Measurements from ENCODE around the gene ALDH18A1. TPM values are rescaled to one million over a fixed set of nuclear protein-coding genes. Genes with fewer than 3 reads are reported as not detected.

The ALDH18A1 gene
- total RNA-seq, 3 donors from 2014 or later (not counting 1 experiment from before 2014, with no cell fraction given): 20.7 to 33.4 (median 25.2) TPM

DNA sequence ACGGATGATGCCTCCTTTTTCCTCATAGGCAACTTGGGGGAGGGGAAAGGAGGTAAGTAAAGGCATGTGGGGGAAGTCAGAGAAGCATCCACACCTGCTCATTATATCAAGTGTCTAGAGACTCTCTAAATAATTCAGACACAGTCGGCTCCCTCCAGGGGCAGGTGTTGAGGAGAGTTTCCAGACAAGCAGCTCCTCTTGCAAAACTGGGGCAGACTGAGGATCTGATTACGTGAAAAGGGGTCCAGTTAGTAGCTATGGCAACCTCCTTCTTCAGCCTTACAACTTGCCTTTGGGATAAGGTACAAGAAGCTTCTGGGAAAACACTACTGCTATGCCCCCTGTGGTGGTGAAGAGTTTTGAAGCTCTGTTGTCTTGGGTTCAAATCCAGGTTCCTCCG, 56.4 kb downstream of the ALDH18A1 start:
- H3K9me3 ChIP-seq (ENCODE audit: control insufficient read depth, insufficient read depth, low read length): no peaks in the 10 kb centered on the region
- no peak overlapping the region for H3K4me3 ChIP-seq (ENCODE audit: low read length)
- ATAC-seq (no peak), DNase-seq (no peak)
- Mint-ChIP-seq H3K36me3 (no peaks in the 10 kb centered on the region), H3K27me3 (ENCODE audit: low read depth in 2 of 2) (peaks cover 10 to 12% of the 10 kb centered on the region in 2 donors), H3K27ac (no peak overlapping the region), H3K9me3 (no peaks in the 10 kb centered on the region), H3K4me3 (no peak overlapping the region), H3K4me1 (no peaks in the 10 kb centered on the region)
- no peaks in the 10 kb centered on the region for H3K36me3 ChIP-seq (ENCODE audit: control insufficient read depth, insufficient read depth, low read length)
- H3K27ac ChIP-seq (ENCODE audit: low read length): no peak overlapping the region
- no peaks in the 10 kb centered on the region for H3K27me3 ChIP-seq (ENCODE audit: control insufficient read depth, insufficient read depth, low read length)
- WGBS (ENCODE audit: insufficient coverage): 95% methylated on average over 4 of the region's 4 CpGs
- H3K4me1 ChIP-seq (ENCODE audit: control insufficient read depth, insufficient read depth, low read length): no peaks in the 10 kb centered on the region
- TF ChIP-seq, protein P1, sequence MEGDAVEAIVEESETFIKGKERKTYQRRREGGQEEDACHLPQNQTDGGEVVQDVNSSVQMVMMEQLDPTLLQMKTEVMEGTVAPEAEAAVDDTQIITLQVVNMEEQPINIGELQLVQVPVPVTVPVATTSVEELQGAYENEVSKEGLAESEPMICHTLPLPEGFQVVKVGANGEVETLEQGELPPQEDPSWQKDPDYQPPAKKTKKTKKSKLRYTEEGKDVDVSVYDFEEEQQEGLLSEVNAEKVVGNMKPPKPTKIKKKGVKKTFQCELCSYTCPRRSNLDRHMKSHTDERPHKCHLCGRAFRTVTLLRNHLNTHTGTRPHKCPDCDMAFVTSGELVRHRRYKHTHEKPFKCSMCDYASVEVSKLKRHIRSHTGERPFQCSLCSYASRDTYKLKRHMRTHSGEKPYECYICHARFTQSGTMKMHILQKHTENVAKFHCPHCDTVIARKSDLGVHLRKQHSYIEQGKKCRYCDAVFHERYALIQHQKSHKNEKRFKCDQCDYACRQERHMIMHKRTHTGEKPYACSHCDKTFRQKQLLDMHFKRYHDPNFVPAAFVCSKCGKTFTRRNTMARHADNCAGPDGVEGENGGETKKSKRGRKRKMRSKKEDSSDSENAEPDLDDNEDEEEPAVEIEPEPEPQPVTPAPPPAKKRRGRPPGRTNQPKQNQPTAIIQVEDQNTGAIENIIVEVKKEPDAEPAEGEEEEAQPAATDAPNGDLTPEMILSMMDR (IDR thresholded peaks at IDR 0.05): no peak
- intact Hi-C loops (cut with micrococcal nuclease): no loop called here

DNA sequence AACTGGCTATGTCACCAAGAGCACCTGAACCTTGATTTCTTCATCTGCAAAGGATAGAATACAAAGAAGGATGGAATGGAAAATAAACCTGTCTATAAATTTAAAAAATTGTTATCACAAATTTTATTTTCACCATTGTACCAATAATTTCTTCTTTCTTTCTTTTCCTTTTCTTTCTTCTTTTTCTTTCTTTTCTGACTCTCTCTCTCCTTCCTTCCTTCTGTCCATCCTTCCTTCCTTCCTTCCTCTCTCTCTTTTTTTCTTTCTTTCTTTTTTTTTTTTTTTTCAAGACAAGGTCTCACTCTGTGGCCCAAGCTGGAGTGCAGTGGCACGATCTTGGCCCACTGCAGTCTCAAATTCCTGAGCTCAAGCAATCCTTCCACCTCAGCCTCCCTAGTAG, 58.7 kb downstream of the ALDH18A1 start:
- no peak for DNase-seq
- intact Hi-C loops (cut with micrococcal nuclease): no loop called here
- Histone ChIP-seq H3K4me3 (ENCODE audit: low read length) (no peak overlapping the region), H3K27ac (ENCODE audit: low read length) (no peak overlapping the region), H3K4me1 (ENCODE audit: control insufficient read depth, insufficient read depth, low read length) (no peaks in the 10 kb centered on the region), H3K27me3 (ENCODE audit: control insufficient read depth, insufficient read depth, low read length) (no peaks in the 10 kb centered on the region), H3K9me3 (ENCODE audit: control insufficient read depth, insufficient read depth, low read length) (no peaks in the 10 kb centered on the region), H3K36me3 (ENCODE audit: control insufficient read depth, insufficient read depth, low read length) (no peaks in the 10 kb centered on the region)
- TF ChIP-seq, protein P1 (IDR thresholded peaks at IDR 0.05): no peak
- H3K4me3 Mint-ChIP-seq: no peak overlapping the region
- H3K4me1 Mint-ChIP-seq: no peaks in the 10 kb centered on the region
- H3K9me3 Mint-ChIP-seq: no peaks in the 10 kb centered on the region
- no peaks in the 10 kb centered on the region for H3K36me3 Mint-ChIP-seq
- H3K27me3 Mint-ChIP-seq (ENCODE audit: low read depth in 2 of 2): peaks cover 14 to 23% of the 10 kb centered on the region in 2 donors
- H3K27ac Mint-ChIP-seq: no peak overlapping the region
- no peak for ATAC-seq
- 85% methylated on average over 1 of the region's 1 CpG for WGBS (ENCODE audit: insufficient coverage)

DNA sequence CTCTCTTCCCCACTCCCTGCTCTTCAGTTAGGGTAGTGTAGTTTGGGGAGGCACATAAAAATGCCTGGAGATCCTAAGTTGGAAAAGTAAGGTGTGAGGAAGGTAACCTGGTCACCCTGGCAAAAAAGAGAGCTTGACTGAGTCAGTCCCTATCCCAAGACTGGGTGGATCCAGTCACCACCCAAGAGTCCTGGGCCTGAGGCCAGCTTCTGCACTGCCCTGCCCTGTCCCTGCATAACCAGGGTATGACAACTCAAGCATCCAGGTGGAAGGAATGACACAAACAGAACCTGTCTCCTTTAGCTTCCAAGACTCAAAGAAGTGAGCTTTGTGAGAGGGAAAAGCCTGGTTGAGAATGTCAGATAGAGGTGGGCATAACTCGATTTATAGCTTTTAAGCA, 68.5 kb downstream of the ALDH18A1 start:
- intact Hi-C loops (cut with micrococcal nuclease): no loop called here
- H3K4me3 Mint-ChIP-seq: no peak overlapping the region
- no peak overlapping the region for H3K27ac ChIP-seq (ENCODE audit: low read length)
- H3K27ac Mint-ChIP-seq: no peak overlapping the region
- no peaks in the 10 kb centered on the region for H3K4me1 Mint-ChIP-seq
- WGBS (ENCODE audit: insufficient coverage): 83% methylated on average over 1 of the region's 1 CpG
- H3K27me3 Mint-ChIP-seq (ENCODE audit: low read depth in 2 of 2): peaks cover 10 to 11% of the 10 kb centered on the region in 2 donors
- no peaks in the 10 kb centered on the region for H3K36me3 ChIP-seq (ENCODE audit: control insufficient read depth, insufficient read depth, low read length)
- TF ChIP-seq, protein P1 (IDR thresholded peaks at IDR 0.05): no peak
- H3K27me3 ChIP-seq (ENCODE audit: control insufficient read depth, insufficient read depth, low read length): peaks cover 5% of the 10 kb centered on the region
- H3K4me3 ChIP-seq (ENCODE audit: low read length): no peak overlapping the region
- ATAC-seq (no peak), DNase-seq (no peak)
- no peaks in the 10 kb centered on the region for H3K36me3 Mint-ChIP-seq
- H3K4me1 ChIP-seq (ENCODE audit: control insufficient read depth, insufficient read depth, low read length): no peaks in the 10 kb centered on the region
- H3K9me3 Mint-ChIP-seq: no peaks in the 10 kb centered on the region
- no peaks in the 10 kb centered on the region for H3K9me3 ChIP-seq (ENCODE audit: control insufficient read depth, insufficient read depth, low read length)

DNA sequence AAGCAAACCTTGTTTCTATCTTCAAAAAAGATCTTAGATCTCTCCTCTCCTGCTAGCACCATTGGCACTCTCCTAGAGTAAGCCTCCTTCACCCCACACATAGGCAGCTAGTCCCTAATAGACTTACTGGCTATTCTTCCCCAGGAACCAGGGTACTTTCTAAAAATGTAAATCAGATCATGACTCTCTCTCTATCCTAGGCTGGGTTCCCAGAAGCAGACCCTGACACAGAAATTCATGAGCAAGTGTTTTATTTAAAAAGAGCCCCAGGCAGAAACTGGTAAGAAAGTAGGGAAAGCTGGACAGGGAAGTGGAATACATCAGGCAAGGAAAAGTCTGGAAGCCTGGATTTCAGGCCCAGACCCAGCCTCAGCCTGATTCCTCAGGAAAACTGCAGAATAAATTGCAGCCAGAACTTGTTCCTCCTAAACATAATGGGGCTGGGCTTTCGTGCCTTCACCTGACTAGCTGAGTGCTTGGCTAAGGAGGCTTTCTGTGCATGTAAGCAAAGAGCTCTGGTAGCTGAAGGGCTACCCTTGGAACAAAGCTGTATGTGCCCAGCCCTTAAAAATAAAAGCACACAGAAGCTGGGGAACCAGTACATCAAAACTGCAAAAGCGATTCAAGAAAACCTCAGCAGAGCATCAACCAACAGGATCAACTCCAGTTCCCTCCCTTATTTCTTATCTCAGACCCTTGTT, 76.5 kb downstream of the ALDH18A1 start:
- Histone ChIP-seq H3K27me3 (ENCODE audit: control insufficient read depth, insufficient read depth, low read length) (peaks cover 3% of the 10 kb centered on the region), H3K4me1 (ENCODE audit: control insufficient read depth, insufficient read depth, low read length) (no peaks in the 10 kb centered on the region), H3K9me3 (ENCODE audit: control insufficient read depth, insufficient read depth, low read length) (no peaks in the 10 kb centered on the region), H3K4me3 (ENCODE audit: low read length) (no peak overlapping the region), H3K36me3 (ENCODE audit: control insufficient read depth, insufficient read depth, low read length) (no peaks in the 10 kb centered on the region), H3K27ac (ENCODE audit: low read length) (no peak overlapping the region)
- no peak overlapping the region for H3K27ac Mint-ChIP-seq
- intact Hi-C loops (cut with micrococcal nuclease): no loop called here
- H3K27me3 Mint-ChIP-seq (ENCODE audit: low read depth in 2 of 2): peaks cover 20 to 26% of the 10 kb centered on the region in 2 donors
- no peaks in the 10 kb centered on the region for H3K9me3 Mint-ChIP-seq
- TF ChIP-seq, protein P1 (IDR thresholded peaks at IDR 0.05): no peak
- H3K36me3 Mint-ChIP-seq: no peaks in the 10 kb centered on the region
- ATAC-seq (no peak), DNase-seq (no peak)
- 76% methylated on average over 2 of the region's 2 CpGs for WGBS (ENCODE audit: insufficient coverage)
- no peaks in the 10 kb centered on the region for H3K4me1 Mint-ChIP-seq
- no peak overlapping the region for H3K4me3 Mint-ChIP-seq
